HG02938 (cell line): ENCODE data around the gene OR51B2.
"Not testable (repeated sequence)": the region's sequence is repeated elsewhere in the genome, so short reads cannot be mapped to it uniquely, and the experiment has no call there.

Source experiments
- ATAC-seq: cut with Tn5 transposase; IDR thresholded peaks from one replicate; pipeline ENCODE4 v1.9.1; 2021; ENCODE audit warnings: mild to moderate bottlenecking, moderate library complexity; ENCODE audit not compliant: unreplicated experiment

OR51B2 gene, protein sequence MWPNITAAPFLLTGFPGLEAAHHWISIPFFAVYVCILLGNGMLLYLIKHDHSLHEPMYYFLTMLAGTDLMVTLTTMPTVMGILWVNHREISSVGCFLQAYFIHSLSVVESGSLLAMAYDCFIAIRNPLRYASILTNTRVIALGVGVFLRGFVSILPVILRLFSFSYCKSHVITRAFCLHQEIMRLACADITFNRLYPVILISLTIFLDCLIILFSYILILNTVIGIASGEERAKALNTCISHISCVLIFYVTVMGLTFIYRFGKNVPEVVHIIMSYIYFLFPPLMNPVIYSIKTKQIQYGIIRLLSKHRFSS

DNA sequence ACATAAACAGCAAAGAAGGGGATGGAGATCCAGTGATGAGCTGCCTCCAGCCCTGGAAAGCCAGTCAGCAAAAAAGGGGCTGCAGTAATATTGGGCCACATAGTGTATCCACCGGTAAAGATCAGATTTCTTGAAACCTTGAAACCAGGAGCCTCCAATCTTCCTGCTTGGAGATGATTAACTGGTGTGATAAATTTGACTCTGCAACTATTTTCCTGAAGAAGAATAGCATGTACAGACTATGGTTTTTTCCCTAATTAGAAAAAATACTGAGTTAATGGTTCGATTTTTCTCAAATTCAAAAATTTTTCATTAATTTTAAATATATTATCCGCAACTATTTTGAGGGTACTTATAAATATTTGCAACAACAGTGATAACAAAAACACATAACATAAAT lies at the start of gene OR51B2:
Gene OR51B2, minus strand, starts transcription at position 101 of the 400 bp plus-strand sequence. Its CDS starts 0 bp downstream, at position 101.
- ATAC-seq = no peak

DNA sequence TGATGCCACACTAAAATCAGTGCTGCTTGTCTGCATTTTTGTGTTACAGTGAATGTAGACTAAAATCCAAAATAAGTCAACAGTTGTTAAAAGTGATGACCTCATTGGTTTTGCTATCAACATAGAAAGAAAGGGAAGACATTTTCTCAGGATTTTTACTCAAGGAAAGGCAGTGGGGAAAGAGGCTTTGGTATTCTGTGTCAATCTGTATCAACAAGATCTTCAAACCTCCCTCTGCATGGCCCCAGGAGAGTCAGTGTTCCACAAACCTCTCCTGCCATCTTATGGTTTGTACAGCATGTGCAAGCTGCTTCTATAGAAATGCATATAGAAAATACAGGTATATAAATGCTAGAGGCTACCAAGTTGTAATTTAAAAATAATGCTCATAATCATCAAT lies 45.7 kb upstream of the OR51B2 start:
- peak; percentile 43 for ATAC-seq

DNA sequence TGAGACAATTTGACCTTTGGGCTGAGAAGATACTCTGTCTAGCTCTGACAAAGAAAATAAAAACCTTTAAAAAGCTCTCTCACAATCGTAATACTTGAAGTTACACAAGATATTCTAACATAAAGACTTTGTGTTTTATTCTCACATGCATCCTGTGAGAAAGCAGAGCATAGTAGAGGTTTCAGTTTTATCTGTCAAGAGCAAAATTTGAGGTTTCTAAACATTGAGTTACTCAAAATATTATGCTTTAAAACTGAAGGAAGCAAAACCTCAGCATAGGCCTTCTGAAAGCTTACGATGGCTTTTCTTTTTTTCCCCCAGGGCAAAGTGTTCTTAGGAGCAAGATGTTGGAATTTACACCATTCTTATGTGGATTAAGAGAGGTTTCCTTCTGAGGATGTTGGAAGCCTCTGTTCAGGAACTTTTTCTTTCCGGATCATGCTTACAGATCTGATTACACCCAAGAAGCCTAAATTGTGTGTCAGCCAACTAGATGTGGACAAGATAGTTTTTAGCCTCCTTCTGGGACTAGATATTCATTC lies 44.5 kb upstream of the OR51B2 start:
- ATAC-seq = peak; percentile 53

DNA sequence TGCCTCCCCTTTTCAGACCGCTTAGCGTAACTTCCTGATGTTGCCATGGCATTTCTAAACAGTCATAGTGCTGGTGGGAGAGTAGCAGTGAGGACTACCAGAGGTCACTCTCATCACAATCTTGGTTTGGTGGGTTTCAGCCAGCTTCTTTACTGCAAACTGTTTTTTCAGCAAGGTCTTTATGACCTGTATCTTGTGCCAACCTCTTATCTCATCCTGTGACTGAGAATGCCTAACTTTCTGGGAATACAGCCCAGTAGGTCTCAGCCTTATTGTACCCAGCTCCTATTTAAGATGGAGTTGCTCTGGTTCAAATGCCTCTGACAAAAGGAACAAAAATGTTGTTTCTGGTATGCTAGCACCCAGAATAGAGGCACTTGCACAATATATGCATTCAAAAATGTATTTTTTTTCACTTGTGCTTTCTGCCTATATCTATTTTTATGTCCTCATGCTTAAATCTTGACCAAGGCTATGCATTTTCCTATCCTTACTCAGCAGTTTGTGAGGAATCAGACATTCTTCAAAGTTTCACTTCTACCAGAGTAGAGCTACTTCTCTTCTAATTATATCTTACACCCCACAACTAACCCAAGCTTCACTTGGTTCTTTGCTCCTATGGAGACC lies 43.5 kb upstream of the OR51B2 start:
- no peak for ATAC-seq

DNA sequence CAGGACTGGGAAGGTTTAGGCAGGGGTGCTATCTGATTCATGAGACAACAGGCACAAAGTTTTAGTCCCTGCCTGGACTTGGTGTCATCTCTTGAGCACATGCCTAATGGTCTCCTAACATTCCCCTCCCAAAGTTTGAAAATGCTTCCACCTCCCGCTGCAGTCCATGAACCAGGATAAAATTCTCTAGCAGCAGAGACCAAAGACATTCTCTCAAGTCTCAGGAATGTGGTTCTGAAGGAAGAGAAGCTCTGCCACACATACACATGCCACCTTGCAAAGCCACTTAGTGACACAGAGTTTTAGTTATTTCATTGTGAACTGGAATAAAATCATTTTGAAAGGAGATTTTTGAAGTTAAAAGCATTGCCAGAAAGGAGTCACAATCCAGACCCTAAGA lies 42.8 kb upstream of the OR51B2 start:
- ATAC-seq = no peak

DNA sequence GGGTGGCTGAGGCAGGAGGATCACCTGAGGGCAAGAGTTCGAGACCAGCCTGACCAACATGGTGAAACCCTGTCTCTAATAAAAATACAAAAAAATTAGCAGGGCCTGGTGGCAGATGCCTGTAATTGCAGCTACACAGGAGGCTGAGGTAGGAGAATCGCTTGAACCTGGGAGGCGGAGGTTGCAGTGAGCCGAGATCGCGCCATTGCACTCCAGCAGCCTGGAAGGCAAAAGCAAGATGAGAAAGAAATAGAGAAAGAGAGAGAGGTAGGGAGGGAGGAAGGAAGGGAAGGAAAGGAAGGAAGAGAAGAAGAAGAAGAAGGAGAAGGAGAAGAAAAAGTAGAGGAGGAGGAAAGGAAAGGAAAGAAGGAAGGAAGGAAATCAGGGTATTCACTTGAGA lies 42.3 kb upstream of the OR51B2 start:
- not testable (repeated sequence) for ATAC-seq

DNA sequence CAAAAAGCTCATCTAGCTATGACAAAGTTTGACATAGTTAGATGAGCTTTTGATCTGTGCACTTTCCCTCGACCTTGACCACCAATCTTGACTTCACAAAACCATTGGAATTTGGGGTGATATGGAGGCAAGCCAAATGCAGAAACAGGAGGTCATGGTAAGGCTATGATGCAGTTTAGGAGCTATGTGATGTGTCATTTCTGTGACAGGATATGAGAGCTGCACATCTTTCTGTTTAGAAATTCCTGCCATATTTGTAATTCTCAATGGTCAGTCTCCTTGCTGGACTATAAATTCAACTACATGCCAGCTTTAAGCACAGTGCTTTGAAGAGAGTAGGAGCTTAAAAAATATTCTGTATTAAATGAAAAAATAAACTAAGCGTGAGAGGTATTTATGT lies 40.1 kb upstream of the OR51B2 start:
- no peak for ATAC-seq

DNA sequence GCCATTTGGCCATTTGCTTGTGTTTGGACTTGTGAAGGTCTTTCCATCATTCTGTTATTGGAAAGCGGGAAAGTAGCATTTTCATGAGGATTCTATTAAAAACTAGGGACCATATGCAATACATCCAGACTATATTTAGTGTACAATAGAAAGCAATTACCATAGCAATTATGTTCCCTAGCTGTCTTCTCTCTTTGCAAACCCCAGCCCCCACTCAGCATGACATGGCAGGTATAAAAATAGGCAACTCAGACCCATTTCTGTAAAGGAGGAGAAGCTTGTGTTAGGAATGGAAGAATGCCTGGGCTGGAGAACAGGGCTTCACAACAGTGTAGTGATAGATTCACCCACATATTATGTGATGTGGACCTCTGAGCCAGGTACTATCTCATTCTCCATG lies 39.6 kb upstream of the OR51B2 start:
- ATAC-seq = no peak

DNA sequence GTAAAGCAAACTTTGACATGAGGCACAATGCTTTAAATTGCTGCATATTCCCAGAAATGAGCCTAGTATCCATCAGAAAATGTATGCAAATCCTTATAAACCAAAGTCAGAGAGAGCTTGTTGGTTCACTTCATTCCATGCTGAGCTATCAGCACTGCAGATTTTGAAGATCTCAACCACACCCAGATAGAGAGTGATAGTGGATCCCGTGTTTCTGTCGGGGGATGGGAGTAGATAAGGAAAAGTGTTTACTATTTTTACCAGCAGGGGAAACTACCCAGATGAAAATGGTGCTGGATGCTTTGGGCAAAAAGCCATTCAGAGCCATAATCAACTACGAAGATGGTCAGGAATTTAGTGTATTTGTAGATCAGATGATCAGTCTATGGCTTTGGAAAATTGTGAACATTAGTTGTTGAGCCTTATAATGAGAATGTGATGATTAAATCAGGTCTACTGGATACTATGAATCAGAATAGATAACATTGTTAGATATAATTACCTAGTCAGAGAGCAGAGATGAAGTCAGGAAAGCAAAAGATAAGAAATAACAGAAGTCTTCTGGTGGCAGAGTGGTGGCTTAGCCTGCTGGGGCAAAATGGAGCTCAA lies 38.0 kb upstream of the OR51B2 start:
- ATAC-seq = no peak

DNA sequence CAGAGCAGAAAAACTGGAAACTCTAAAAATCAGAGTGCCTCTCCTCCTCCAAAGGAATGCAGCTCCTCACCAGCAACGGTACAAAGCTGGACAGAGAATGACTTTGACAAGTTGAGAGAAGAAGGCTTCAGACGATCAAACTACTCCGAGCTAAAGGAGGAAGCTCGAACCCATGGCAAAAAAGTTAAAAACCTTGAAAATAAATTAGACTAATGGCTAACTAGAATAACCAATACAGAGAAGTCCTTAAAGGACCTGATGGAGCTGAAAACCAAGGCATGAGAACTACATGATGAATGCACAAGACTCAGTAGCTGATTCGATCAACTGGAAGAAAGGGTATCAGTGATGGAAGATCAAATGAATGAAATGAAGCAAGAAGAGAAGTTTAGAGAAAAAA lies 31.9 kb upstream of the OR51B2 start:
- not testable (repeated sequence) for ATAC-seq

DNA sequence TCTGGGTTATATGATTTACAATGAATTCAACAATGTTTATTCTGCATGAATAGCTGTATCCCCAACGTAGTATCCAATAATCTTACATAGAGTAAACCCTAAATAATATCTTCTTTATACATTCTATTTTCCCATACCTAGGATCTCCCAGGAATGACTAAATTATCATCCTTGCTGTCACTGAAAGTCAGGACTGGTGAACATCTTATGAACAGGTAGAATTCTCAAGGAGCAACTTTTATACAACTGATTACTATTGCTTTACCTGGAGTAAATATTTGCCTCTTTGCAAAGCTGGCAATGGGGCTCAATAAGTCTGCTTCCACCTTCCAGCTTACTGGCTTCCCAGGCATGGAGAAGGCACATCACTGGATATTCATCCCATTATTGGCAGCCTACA lies 27.1 kb upstream of the OR51B2 start, which contains the start of gene OR51B6:
Gene OR51B6, plus strand, starts transcription at position 301 of the 400 bp plus-strand sequence. Its CDS starts 0 bp downstream, at position 301.
- ATAC-seq = no peak

DNA sequence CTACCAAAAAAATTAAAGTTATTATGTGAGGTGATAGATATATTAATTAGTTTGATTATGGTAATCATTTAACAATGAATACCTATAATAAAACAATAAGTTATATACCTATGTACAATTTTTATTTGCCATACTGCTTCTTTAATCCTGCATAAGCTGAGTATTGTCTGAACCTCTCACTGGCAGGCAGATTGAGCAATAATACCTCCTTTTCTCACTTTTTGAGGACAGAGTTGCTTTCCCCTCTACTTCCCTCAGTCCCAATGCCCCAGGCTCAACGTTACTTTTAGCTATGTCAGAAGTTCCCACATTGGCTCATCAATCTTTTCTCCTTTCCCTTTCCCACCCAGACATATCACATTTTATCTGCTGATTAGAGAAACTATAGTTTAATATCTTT lies 25.5 kb upstream of the OR51B2 start:
- no peak for ATAC-seq

DNA sequence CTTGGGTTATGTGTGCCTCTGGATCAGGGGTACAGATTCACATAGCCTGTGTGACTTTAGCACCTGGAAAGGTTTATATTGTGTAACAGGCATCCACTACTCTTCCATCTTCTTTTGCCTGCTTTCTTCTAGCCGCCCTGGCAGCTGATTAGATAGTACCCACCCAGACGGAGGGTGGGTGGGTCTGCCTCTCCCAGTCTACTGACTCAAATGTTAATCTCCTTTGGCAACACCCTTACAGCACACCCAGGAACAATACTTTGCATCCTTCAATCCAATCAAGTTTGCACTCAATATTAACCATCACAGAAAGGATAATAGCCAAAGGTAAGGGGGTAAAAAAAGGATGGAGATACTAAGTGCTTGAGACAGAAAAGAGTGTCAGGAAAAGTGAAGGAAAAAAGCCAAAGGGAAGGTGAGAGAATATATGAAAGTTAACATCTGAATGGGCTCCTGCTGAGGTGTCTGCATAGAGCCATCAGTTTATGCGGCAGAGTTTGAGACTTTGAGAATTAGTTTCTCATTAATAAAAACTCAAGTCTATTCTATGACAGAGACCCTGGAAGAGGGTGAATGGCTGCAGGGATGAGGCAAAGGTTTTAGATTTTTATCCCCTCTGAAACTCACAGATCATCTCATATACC lies 24.6 kb upstream of the OR51B2 start:
- ATAC-seq = no peak

DNA sequence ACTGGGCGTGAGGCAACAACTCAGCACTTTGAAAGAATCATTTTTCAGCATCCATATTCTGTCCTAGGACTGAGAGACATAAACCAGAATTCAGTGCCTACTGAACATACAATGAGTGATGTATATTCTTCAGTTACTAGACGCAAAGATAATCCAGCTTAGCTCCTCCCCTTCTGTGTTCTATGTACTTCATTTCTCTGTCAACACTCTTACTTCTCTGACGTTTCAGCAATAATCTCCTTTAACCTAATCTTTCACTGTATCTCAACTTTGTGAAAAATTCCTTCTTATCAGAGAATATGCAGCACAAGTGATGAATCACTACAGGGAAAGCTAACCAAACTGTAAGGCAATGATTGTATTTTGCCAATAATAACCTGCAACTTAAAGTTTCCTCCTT lies 21.7 kb upstream of the OR51B2 start:
- ATAC-seq = no peak

DNA sequence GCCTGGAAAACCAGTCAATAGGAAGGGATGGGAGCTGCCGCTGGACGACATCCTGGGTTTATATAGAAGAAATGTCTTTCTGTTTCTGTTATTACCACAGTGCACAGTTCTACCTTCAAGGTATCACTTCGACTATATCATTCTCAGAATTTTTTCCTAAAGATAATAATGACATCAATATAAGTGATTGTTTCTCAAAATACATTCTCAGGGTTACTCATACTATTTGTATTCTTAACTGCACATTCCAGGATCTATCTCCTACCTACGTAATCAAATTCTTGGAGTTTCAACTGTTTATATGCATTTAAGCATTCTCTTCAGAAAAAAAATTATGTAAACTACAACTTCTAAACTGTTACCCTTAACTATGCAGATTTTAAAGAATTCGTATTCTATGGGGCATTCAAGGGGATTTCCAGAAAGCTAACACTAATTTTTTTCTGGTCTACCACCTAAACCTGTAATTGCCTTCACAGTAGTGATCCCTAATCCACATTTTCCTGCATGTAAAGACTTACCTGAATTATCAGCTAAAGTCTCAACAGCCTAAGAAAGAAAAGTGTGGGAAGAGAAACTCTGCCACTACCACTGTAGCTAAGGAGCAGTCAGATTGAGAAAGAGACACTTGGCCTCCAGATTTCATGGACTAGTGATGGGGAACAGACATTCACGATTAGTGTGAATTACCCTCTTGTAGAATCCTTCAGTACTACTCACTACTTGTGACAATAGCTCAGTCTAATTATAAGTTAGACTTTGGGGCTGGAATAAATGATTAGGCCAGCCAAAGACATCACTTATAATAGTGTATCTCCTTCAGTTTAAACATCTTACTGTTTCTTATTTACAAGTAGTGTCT lies 19.6 kb upstream of the OR51B2 start, which contains the start of gene OR51B5:
Gene OR51B5, minus strand, starts transcription at position 51 of the 862 bp plus-strand sequence. Its CDS starts 0 bp downstream, at position 51.
- no peak for ATAC-seq

DNA sequence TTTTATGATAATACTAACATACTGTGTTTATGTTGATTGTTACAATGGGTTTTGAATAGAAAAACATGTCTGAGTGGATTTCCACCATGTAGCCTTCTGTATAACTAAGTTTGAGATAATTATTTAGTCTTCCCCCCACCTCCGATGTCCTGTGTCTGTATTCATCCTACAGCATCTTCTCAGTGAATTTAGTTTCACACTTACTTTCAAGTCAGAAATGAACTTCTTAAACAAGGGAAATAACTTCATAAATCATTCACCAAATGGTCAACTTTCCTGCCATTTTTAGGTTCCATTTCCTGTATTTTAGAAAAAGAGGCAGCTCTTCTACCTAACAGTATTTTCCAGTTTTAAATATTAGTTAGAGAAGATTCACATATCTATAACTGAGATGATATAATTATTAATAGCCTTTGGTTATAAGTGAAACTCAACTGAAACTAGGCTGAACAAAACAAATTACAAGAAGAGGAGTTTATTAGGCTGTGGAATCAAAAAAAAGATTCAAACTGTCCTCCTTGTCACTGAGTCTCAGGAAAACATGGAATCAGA lies 15.8 kb upstream of the OR51B2 start:
- peak; percentile 75 for ATAC-seq

DNA sequence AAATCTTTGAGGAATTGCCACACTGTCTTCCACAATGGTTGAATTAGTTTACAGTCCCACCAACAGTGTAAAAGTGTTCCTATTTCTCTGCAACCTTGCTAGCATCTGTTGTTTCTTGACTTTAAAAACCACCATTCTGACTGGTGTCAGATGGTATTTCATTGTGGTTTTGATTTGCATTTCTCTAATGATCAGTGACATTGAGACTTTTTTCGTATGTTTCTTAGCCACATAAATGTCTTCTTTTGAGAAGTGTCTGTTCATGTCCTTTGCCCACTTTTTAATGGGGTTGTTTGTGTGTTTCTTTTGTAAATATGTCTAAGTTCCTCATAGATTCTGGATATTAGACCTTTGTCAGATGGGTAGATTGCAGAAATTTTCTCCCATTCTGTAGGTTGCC lies 13.2 kb upstream of the OR51B2 start:
- ATAC-seq = peak; percentile 29

DNA sequence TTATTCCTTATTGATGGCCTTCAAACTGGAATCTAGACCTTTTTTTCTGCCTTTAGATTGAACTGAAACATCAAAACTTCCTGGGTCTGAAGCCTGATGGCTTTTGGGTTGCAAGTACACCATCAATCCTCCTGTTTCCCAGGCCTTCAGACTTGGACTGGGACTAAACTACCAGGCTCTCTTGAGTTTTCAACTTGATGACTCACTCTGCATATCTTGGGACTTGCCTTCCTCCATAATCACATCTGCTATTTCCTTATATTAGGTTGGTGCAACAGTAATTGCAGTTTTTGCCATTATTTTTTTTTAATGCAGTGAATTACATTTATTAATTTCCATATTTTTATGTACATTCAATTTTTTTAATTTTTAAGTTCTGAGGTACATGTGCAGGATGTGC lies 12.2 kb upstream of the OR51B2 start:
- no peak for ATAC-seq

DNA sequence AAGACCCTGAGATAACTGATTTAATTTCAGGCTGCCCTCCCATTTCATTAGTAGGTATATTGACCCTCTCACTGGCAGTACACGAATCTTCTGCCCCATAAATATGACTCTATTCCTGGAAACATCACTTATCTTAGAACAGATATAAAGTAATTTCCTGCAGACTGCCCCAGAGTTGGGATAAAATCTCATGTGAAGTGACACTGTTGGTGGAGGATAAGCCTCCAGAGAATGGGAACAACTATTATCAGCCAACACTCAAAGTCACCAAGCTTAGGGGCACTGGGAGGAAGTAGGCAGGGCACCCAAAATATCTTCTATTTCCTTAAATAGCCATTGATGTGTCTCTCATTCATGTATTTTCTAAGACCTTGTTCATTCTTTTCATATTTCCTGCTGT lies 11.1 kb upstream of the OR51B2 start:
- no peak for ATAC-seq

DNA sequence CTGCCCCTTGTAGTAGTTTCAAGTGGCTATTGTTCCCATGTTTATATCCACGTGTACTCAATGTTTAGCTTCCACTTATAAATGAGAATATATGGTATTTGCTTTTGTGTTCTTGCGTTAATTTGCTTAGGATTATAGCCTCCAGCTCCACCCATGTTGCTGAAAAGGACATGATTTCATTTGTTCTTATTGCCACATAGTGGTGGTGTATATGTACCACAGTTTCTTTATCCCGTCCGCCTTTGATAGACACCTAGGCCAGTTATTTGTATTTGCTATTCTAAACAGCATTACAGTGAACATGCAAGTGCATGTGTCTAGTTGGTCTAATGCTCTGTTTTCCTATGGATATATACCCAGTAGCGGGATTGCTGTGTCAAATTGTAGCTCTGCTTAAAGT lies 6.8 kb downstream of the OR51B2 start:
- no peak for ATAC-seq
